ENCODE results near the gene ARMC10. TPM values are rescaled to one million over a fixed set of nuclear protein-coding genes. Genes with fewer than 3 reads are reported as not detected.

The ARMC10 gene
- total and polyA plus RNA-seq, 12 donors, result 9.9 to 31.2 (median 22.7) TPM

GRCh38 chr7:103058122-103058521 is 16.8 kb upstream of the ARMC10 start:
- intact Hi-C loops (cut with DNase I), result loop anchor here in 1 of 10 donors (10.0 kb wide), 1 partner anchor 63 kb away; no protein-coding TSS in a partner anchor
- no peaks in the 10 kb centered on the region for H3K9me3 ChIP-seq
- no peak for TF ChIP-seq CTCF (IDR thresholded peaks at IDR 0.05)
- no peaks in the 10 kb centered on the region for H3K4me1 ChIP-seq
- H3K36me3 ChIP-seq, result no peaks in the 10 kb centered on the region
- no peak overlapping the region for H3K27ac ChIP-seq
- H3K27me3 ChIP-seq, result no peaks in the 10 kb centered on the region
- DNase-seq, result no peak
- ATAC-seq, result no peak
- H3K4me3 ChIP-seq, result no peak overlapping the region

GRCh38 chr7:103059471-103059870 is 15.5 kb upstream of the ARMC10 start:
- no peak overlapping the region for H3K4me3 ChIP-seq
- no peak for DNase-seq
- no peak for ATAC-seq
- no peaks in the 10 kb centered on the region for H3K4me1 ChIP-seq
- no peak for TF ChIP-seq CTCF (IDR thresholded peaks at IDR 0.05)
- H3K27ac ChIP-seq, result no peak overlapping the region
- H3K27me3 ChIP-seq, result no peaks in the 10 kb centered on the region
- intact Hi-C loops (cut with DNase I), result loop anchor here in 1 of 10 donors (10.0 kb wide), 1 partner anchor 65 kb away; no protein-coding TSS in a partner anchor
- H3K9me3 ChIP-seq, result no peaks in the 10 kb centered on the region
- no peaks in the 10 kb centered on the region for H3K36me3 ChIP-seq
- 63 to 66% methylated on average over 2 of the region's 2 CpGs for WGBS, 2 donors

GRCh38 chr7:103063895-103064294 is 11.0 kb upstream of the ARMC10 start:
- no peaks in the 10 kb centered on the region for H3K4me1 ChIP-seq
- no peak overlapping the region for H3K4me3 ChIP-seq
- ATAC-seq (no peak), DNase-seq (no peak)
- intact Hi-C loops (cut with DNase I), result loop anchor here in 8 of 10 donors (5.0 to 10.0 kb wide), 3 partner anchors 149 to 309 kb away; partner anchors contain the start of gene LRRC17 (in 1 of the 8)
- 86 to 88% methylated on average over 3 of the region's 3 CpGs for WGBS, 2 donors
- no peaks in the 10 kb centered on the region for H3K36me3 ChIP-seq
- no peak overlapping the region for H3K27ac ChIP-seq
- no peaks in the 10 kb centered on the region for H3K27me3 ChIP-seq
- no peaks in the 10 kb centered on the region for H3K9me3 ChIP-seq
- TF ChIP-seq CTCF (IDR thresholded peaks at IDR 0.05), result no peak

- Histone ChIP-seq H3K4me3 (no peak overlapping the region), H3K27ac (no peak overlapping the region), H3K36me3 (no peaks in the 10 kb centered on the region), H3K27me3 (no peaks in the 10 kb centered on the region), H3K9me3 (no peaks in the 10 kb centered on the region), H3K4me1 (no peaks in the 10 kb centered on the region)
- 0 to 26% methylated on average over 1 of the region's 1 CpG for WGBS, 2 donors
- TF ChIP-seq CTCF (IDR thresholded peaks at IDR 0.05), result peak in 7 of 9 donors; percentile 35 to 56 (median 43)
- ATAC-seq (peak in 4 of 8 donors; percentile 29 to 48 (median 38)), DNase-seq (peak in 1 of 2 donors; percentile 21)
- intact Hi-C loops (cut with DNase I), result loop anchor here in 4 of 10 donors (10.0 kb wide), 2 partner anchors 151 to 311 kb away; partner anchors contain the start of gene LRRC17 (in 1 of the 4)
Observed at GRCh38 chr7:103065667-103066066, 9.3 kb upstream of the ARMC10 start.

All from heart right ventricle (tissue), 16 donors.